IMR-90 (cell line): ENCODE data around the gene TBCEL. TPM values are rescaled to one million over a fixed set of nuclear protein-coding genes. Genes with fewer than 3 reads are reported as not detected.

Source experiments
- ATAC-seq: fragments of 200-7000 bp; cut with Tn5 transposase; 2 replicates; pipeline ENCODE4 v1.9.1; 2020; ENCODE audit warnings: low read depth, mild to moderate bottlenecking, moderate library complexity
- BruUV-seq: library from RNA; stranded (reverse); fragments of 400-500 nt; replicated peaks from 2 replicates; lab custom pipeline; 2021; lab: Mats Ljungman, UMichigan
- CTCF ChIA-PET: fragments of 300-600 bp; formaldehyde crosslinking; extraction: SDS; loops from one replicate; lab custom pipeline; 2021; ENCODE audit warnings: antibody characterized with exemption; lab: Yijun Ruan, JAX
- POLR2A ChIA-PET: fragments of 300-600 bp; sonication (Branson Sonifier 250); formaldehyde crosslinking; loops from one replicate; lab custom pipeline; 2022; ENCODE audit warnings: antibody characterized with exemption; ENCODE audit not compliant: unreplicated experiment; lab: Charles Lee
- DNase-seq: peaks from one replicate; pipeline ENCODE4 v3.0.0; 2013
- H2AFZ ChIP-seq: replicated peaks from 2 replicates; pipeline ENCODE3; 2013; ENCODE audit warnings: low read length, mild to moderate bottlenecking; ENCODE audit not compliant: poor library complexity
- H2AK5ac ChIP-seq: 2 replicates; pipeline ENCODE4 v1.6.1; 2013; ENCODE audit warnings: low read depth, low read length, inconsistent platforms
- H2AK9ac ChIP-seq: replicated peaks from 2 replicates; pipeline ENCODE3; 2013; ENCODE audit warnings: mild to moderate bottlenecking, low read depth, low read length, moderate library complexity; ENCODE audit not compliant: poor library complexity
- H2BK120ac ChIP-seq: 2 replicates; pipeline ENCODE4 v1.6.1; 2013; ENCODE audit warnings: low read depth, low read length, inconsistent platforms
- H2BK15ac ChIP-seq: 3 replicates; pipeline ENCODE4 v1.6.1; 2013; ENCODE audit warnings: low read depth, low read length, inconsistent platforms
- H2BK20ac ChIP-seq: 2 replicates; pipeline ENCODE4 v1.6.1; 2013; ENCODE audit warnings: low read depth, mild to moderate bottlenecking, inconsistent platforms, low read length, moderate library complexity
- H2BK5ac ChIP-seq: 2 replicates; pipeline ENCODE4 v1.6.1; 2013; ENCODE audit warnings: mild to moderate bottlenecking, low read depth, low read length, inconsistent platforms; ENCODE audit not compliant: poor library complexity, severe bottlenecking
- H3K14ac ChIP-seq: replicated peaks from 2 replicates; pipeline ENCODE4 v1.6.1; 2013; ENCODE audit warnings: low read depth, low read length, inconsistent platforms
- H3K18ac ChIP-seq: 2 replicates; pipeline ENCODE4 v1.6.1; 2013; ENCODE audit warnings: low read depth, low read length, control low read depth
- H3K23ac ChIP-seq: 2 replicates; pipeline ENCODE4 v1.6.1; 2013; ENCODE audit warnings: low read depth, low read length, inconsistent platforms
- H3K27ac ChIP-seq: 2 replicates; pipeline ENCODE4 v1.5.1; 2013; ENCODE audit warnings: mild to moderate bottlenecking, control low read depth, low read length; ENCODE audit not compliant: insufficient read depth
- H3K27me3 ChIP-seq: 2 replicates; pipeline ENCODE4 v1.6.1; 2013; ENCODE audit warnings: low read length; ENCODE audit not compliant: control insufficient read depth, insufficient read depth
- H3K36me3 ChIP-seq: 2 replicates; pipeline ENCODE4 v1.6.1; 2013; ENCODE audit warnings: low read length, mixed read lengths; ENCODE audit not compliant: control insufficient read depth, insufficient read depth
- H3K4ac ChIP-seq: 2 replicates; pipeline ENCODE4 v1.6.1; 2013; ENCODE audit warnings: low read depth, low read length, inconsistent platforms
- H3K4me1 ChIP-seq: 2 replicates; pipeline ENCODE4 v1.6.1; 2013; ENCODE audit warnings: low read length, mixed read lengths; ENCODE audit not compliant: control insufficient read depth, insufficient read depth
- H3K4me2 ChIP-seq: 2 replicates; pipeline ENCODE4 v1.6.1; 2013; ENCODE audit warnings: low read depth, mild to moderate bottlenecking, control low read depth, low read length, moderate library complexity
- H3K4me3 ChIP-seq: 2 replicates; pipeline ENCODE4 v1.5.1; 2013; ENCODE audit warnings: low read depth, mild to moderate bottlenecking, control low read depth, low read length, moderate library complexity; ENCODE audit not compliant: insufficient read depth
- H3K56ac ChIP-seq: 2 replicates; pipeline ENCODE4 v1.6.1; 2013; ENCODE audit warnings: low read length, inconsistent platforms; ENCODE audit not compliant: insufficient read depth; ENCODE audit errors: extremely low read depth
- H3K79me1 ChIP-seq, 2 experiments: 2 replicates each; pipeline ENCODE4 v1.6.1; 2013; ENCODE audit warnings: low read length in 2 of 2, inconsistent platforms in 1 of 2, low read depth in 1 of 2
- H3K9ac ChIP-seq: 2 replicates; pipeline ENCODE4 v1.6.1; 2013; ENCODE audit warnings: low read depth, low read length, control low read depth
- H3K9me1 ChIP-seq: 2 replicates; pipeline ENCODE4 v1.6.1; 2013; ENCODE audit warnings: low read length, inconsistent platforms; ENCODE audit not compliant: insufficient read depth
- H3K9me3 ChIP-seq: 2 replicates; pipeline ENCODE4 v1.6.1; 2013; ENCODE audit warnings: low read length; ENCODE audit not compliant: control insufficient read depth, insufficient read depth
- H4K20me1 ChIP-seq: 2 replicates; pipeline ENCODE4 v1.6.1; 2013; ENCODE audit warnings: low read length, inconsistent platforms; ENCODE audit not compliant: insufficient read depth
- H4K5ac ChIP-seq: 2 replicates; pipeline ENCODE4 v1.6.1; 2013; ENCODE audit warnings: mild to moderate bottlenecking, low read depth, low read length, control low read depth
- H4K8ac ChIP-seq, 2 experiments: 2 replicates each; pipeline ENCODE4 v1.6.1; 2013; ENCODE audit warnings: low read depth in 2 of 2, low read length in 2 of 2, control low read depth in 1 of 2, inconsistent platforms in 1 of 2
- H4K91ac ChIP-seq: 2 replicates; pipeline ENCODE4 v1.6.1; 2013; ENCODE audit warnings: low read depth, low read length, inconsistent platforms; ENCODE audit not compliant: insufficient read depth
- MAFK ChIP-seq: IDR thresholded peaks from 2 replicates; pipeline ENCODE4 v1.6.1; 2012; ENCODE audit warnings: low read depth, low read length, improper control_type of control experiment
- MAZ ChIP-seq: IDR thresholded peaks from 2 replicates; pipeline ENCODE4 v1.6.1; 2012; ENCODE audit warnings: low read depth, mild to moderate bottlenecking, low read length, improper control_type of control experiment, moderate library complexity, borderline replicate concordance
- RFX5 ChIP-seq: IDR thresholded peaks from 2 replicates; pipeline ENCODE4 v1.8.0; 2012; ENCODE audit warnings: low read depth, mild to moderate bottlenecking, low read length, moderate library complexity
- SMC3 ChIP-seq: fragments of 150-350 bp; IDR thresholded peaks from 2 replicates; pipeline ENCODE4 v1.6.1; 2016; ENCODE audit warnings: low read depth, mild to moderate bottlenecking, antibody characterized with exemption, low read length, moderate library complexity
- WGBS, 2 experiments: methylation state at CpG; one replicate each; pipeline versions ENCODE4 v1.1.5 to v1.1.7; 2013; ENCODE audit warnings: missing lambda C conversion rate in 2 of 2; ENCODE audit not compliant: insufficient read length in 1 of 2; ENCODE audit errors: extremely low coverage in 2 of 2; 5-methylcytosine and 5-hydroxymethylcytosine counted together
- dilution Hi-C: fragments of 300-500 bp; cut with HindIII; formaldehyde crosslinking; loops from one replicate; pipeline ENCODE4 v1.14.3; 2018; ENCODE audit warnings: low sequenced_read_pairs; ENCODE audit not compliant: unreplicated experiment
- in situ Hi-C: fragments of 300-500 bp; cut with MboI; formaldehyde crosslinking; loops from 3 replicates; pipeline ENCODE4 v1.14.3; 2019; ENCODE audit warnings: low sequenced_read_pairs, inconsistent platforms, mixed read lengths
- intact Hi-C: fragments of 100-400 bp; cut with micrococcal nuclease; formaldehyde crosslinking; loops from 2 replicates; pipeline ENCODE4 v1.10.0; 2022
- polyA plus RNA-seq, 3 experiments: library from polyadenylated mRNA; depleted of rRNA; stranded (reverse); fragments of >200 nt; gene quantifications; 2 replicates each; pipeline ENCODE4 v1.2.3, GENCODE V29; 2012; ENCODE audit warnings: low replicate concordance in 1 of 3
- total RNA-seq: library from RNA; depleted of rRNA; stranded (reverse); fragments of >200 nt; gene quantifications from 2 replicates; pipeline ENCODE4 v1.2.3, GENCODE V29; 2012
- TF ChIP-seq, protein P1 (sequence below): fragments of 150-350 bp; IDR thresholded peaks from 2 replicates; pipeline ENCODE4 v1.6.1; 2017; ENCODE audit warnings: mild to moderate bottlenecking, antibody characterized with exemption, low read length, low read depth
- TF ChIP-seq, protein P2 (sequence below): conservative IDR thresholded peaks from 2 replicates; pipeline ENCODE4 v1.5.1; 2012; ENCODE audit warnings: mild to moderate bottlenecking, low read depth, low read length, improper control_type of control experiment

TBCEL gene
- total and polyA plus RNA-seq, 2 of the 4 experiments (the other 2 are of a cell fraction): 7.1 to 21.0 TPM

DNA sequence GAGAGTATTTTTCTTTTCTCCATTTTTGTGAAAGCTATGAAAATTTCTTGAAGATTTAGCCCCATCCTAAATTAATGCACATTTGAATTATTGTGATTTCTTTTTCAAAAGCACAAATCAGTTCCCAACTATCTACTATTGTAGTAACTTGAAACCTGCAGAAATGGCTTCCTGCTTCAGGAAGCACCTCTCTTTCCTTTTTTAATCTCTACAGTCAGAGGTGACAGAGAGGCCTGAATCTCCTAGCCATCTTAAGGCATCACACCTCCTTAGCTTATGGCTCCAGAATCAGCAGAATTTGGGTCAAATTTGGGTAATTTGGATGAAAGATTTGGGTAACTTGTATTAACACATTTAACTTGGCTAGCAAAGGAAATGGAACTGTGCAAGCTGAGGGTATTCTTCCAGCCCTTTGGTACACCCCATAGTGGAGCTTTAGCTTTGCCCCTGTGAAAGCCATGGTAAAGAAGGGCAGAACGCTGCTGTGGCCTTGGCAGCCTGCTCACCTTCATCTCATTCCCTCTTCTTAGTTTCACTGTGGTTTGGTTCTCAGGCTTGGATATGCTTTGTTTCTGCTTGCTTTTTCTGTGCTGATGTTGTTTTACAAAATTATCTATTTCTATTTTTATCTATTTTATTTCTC is 16.2 kb downstream of the TBCEL start:
- peaks cover 3% of the 10 kb centered on the region; the same call in 1 of the 2 replicates for H3K9me1 ChIP-seq
- WGBS, 2 experiments: no CpG with 5 or more reads among the region's 1 CpG
- ATAC-seq (no peak), DNase-seq (no peak)
- peaks cover 20 to 24% of the 10 kb centered on the region in 2 experiments for H3K79me1 ChIP-seq
- H2BK20ac ChIP-seq: no peak overlapping the region
- no peak overlapping the region for H2BK120ac ChIP-seq
- intact Hi-C loops (no loop called here), in situ Hi-C loops (no loop called here), dilution Hi-C loops (no loop called here)
- no peak overlapping the region for H3K14ac ChIP-seq
- H3K27ac ChIP-seq: no peak overlapping the region
- ChIA-PET POLR2A (no interaction called here), CTCF (no interaction called here)
- H3K4ac ChIP-seq: no peak overlapping the region
- no peak overlapping the region for H4K91ac ChIP-seq
- H3K27me3 ChIP-seq: no peaks in the 10 kb centered on the region
- no peak overlapping the region for H2BK15ac ChIP-seq
- H2BK5ac ChIP-seq: no peak overlapping the region
- no peak overlapping the region for H3K56ac ChIP-seq
- no peak overlapping the region for H4K8ac ChIP-seq
- H4K5ac ChIP-seq: no peak overlapping the region
- no peak overlapping the region for H2AFZ ChIP-seq
- peaks cover 11% of the 10 kb centered on the region; the same call in 1 of the 2 replicates for H4K20me1 ChIP-seq
- no peak overlapping the region for H3K9ac ChIP-seq
- no peak overlapping the region for H3K4me2 ChIP-seq
- 0 out of 2 replicates have a peak, but pooled peaks cover 1% of the 10 kb centered on the region for H3K4me1 ChIP-seq
- H3K23ac ChIP-seq: no peak overlapping the region
- no peak overlapping the region for H3K4me3 ChIP-seq
- BruUV-seq: no TSS peak
- no peaks in the 10 kb centered on the region for H3K9me3 ChIP-seq
- no peaks in the 10 kb centered on the region for H3K36me3 ChIP-seq
- TF ChIP-seq MAZ (no peak), RFX5 (no peak), MAFK (no peak), SMC3 (no peak)
- TF ChIP-seq, protein P1, sequence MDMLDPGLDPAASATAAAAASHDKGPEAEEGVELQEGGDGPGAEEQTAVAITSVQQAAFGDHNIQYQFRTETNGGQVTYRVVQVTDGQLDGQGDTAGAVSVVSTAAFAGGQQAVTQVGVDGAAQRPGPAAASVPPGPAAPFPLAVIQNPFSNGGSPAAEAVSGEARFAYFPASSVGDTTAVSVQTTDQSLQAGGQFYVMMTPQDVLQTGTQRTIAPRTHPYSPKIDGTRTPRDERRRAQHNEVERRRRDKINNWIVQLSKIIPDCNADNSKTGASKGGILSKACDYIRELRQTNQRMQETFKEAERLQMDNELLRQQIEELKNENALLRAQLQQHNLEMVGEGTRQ: no peak
- TF ChIP-seq, protein P2, sequence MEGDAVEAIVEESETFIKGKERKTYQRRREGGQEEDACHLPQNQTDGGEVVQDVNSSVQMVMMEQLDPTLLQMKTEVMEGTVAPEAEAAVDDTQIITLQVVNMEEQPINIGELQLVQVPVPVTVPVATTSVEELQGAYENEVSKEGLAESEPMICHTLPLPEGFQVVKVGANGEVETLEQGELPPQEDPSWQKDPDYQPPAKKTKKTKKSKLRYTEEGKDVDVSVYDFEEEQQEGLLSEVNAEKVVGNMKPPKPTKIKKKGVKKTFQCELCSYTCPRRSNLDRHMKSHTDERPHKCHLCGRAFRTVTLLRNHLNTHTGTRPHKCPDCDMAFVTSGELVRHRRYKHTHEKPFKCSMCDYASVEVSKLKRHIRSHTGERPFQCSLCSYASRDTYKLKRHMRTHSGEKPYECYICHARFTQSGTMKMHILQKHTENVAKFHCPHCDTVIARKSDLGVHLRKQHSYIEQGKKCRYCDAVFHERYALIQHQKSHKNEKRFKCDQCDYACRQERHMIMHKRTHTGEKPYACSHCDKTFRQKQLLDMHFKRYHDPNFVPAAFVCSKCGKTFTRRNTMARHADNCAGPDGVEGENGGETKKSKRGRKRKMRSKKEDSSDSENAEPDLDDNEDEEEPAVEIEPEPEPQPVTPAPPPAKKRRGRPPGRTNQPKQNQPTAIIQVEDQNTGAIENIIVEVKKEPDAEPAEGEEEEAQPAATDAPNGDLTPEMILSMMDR: no peak
- no peak overlapping the region for H2AK9ac ChIP-seq
- H3K18ac ChIP-seq: no peak overlapping the region
- no peak overlapping the region for H2AK5ac ChIP-seq
